Skeletal muscle tissue (tissue), 4 donors: Measurements from ENCODE around the gene KLF11. TPM values are rescaled to one million over a fixed set of nuclear protein-coding genes. Genes with fewer than 3 reads are reported as not detected.

Experiments used
- H3K27ac ChIP-seq: one replicate; pipeline ENCODE4 v1.7.0; 2013; ENCODE audit warnings: mild to moderate bottlenecking, low read depth, low read length, inconsistent platforms
- H3K27me3 ChIP-seq, 3 donors: one replicate each; pipeline ENCODE4 v1.7.0; 2013; ENCODE audit warnings: low read length in 3 of 3; ENCODE audit not compliant: control insufficient read depth in 3 of 3, insufficient read depth in 3 of 3
- H3K36me3 ChIP-seq, 3 donors: one replicate each; pipeline ENCODE4 v1.7.0; 2013; ENCODE audit warnings: low read length in 3 of 3; ENCODE audit not compliant: control insufficient read depth in 3 of 3, insufficient read depth in 3 of 3
- H3K4me1 ChIP-seq, 3 donors: one replicate each; pipeline ENCODE4 v1.7.0; 2013; ENCODE audit warnings: low read length in 3 of 3, mild to moderate bottlenecking in 3 of 3; ENCODE audit not compliant: control insufficient read depth in 3 of 3, insufficient read depth in 3 of 3
- H3K4me3 ChIP-seq, 3 donors: one replicate each; pipeline ENCODE4 v1.7.0; 2013; ENCODE audit warnings: low read length in 3 of 3
- H3K9ac ChIP-seq, 3 donors: one replicate each; pipeline ENCODE4 v1.7.0; 2013; ENCODE audit warnings: low read length in 3 of 3, mild to moderate bottlenecking in 3 of 3, moderate library complexity in 2 of 3, low read depth in 1 of 3
- H3K9me3 ChIP-seq, 3 donors: one replicate each; pipeline ENCODE4 v1.7.0; 2013; ENCODE audit warnings: low read length in 3 of 3; ENCODE audit not compliant: control insufficient read depth in 3 of 3
- total RNA-seq: library from RNA; depleted of rRNA; stranded (reverse); fragments of >200 nt; gene quantifications from one replicate; pipeline ENCODE4 v1.2.3, GENCODE V29; 2014
- donor health status: Osteomylitis.

KLF11 gene
- total RNA-seq, 1 donor from 2014 or later = 11.5 TPM

DNA sequence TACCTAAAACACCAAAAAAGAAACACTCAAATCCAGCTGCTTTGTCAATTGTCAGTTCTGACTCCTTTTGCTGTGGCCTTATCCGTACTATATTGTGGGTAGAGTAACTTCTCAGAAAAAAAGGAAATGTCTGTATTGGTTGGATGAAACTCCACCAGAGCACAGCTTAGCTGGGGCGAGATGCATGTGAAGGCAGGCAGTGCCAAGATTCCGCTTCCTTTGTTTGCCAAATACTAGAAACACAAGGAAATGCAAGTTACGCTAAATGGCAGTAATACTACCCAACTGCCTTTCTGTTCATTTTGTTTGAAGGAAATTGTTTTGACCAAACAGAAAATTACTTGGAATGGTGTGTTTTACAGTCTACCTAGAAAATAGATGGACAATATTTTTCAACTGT is 10.0 kb downstream of the KLF11 start:
- Histone ChIP-seq H3K4me3 (no peak overlapping the region), H3K4me1 (peaks cover 18 to 20% (median 20%) of the 10 kb centered on the region in 3 donors), H3K27me3 (peaks cover 0 to 4% (median 0%) of the 10 kb centered on the region in 3 donors), H3K36me3 (peaks cover 20 to 34% (median 21%) of the 10 kb centered on the region in 3 donors), H3K9ac (peak overlapping the region in 1 of 3 donors; percentile 7), H3K9me3 (no peaks in the 10 kb centered on the region), H3K27ac (no peak overlapping the region)

DNA sequence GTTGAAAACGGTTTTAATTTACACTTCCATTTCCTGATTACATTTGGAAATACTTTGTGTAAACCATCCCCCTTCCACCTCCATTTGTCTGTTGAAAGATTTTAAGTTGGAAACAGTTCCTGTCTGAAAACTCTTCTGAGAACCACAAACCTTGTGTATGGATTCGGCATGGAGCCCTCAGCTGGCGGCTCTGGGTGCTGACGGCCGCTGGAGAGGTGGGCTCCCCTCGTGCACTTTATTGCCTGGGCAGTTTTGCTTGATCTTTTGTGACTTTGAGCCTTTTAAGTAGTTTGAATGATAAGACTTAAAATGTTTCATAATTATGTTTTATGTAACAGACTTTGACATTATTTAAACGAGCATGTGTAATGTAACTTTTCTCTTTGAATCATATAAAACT is 11.1 kb downstream of the KLF11 start:
- H3K27ac ChIP-seq = no peak overlapping the region
- no peaks in the 10 kb centered on the region for H3K9me3 ChIP-seq
- no peak overlapping the region for H3K4me3 ChIP-seq
- no peak overlapping the region for H3K9ac ChIP-seq
- H3K27me3 ChIP-seq = peaks cover 0 to 4% (median 0%) of the 10 kb centered on the region in 3 donors
- H3K36me3 ChIP-seq = peaks cover 17 to 27% (median 19%) of the 10 kb centered on the region in 3 donors
- peaks cover 13 to 18% (median 14%) of the 10 kb centered on the region in 3 donors for H3K4me1 ChIP-seq

DNA sequence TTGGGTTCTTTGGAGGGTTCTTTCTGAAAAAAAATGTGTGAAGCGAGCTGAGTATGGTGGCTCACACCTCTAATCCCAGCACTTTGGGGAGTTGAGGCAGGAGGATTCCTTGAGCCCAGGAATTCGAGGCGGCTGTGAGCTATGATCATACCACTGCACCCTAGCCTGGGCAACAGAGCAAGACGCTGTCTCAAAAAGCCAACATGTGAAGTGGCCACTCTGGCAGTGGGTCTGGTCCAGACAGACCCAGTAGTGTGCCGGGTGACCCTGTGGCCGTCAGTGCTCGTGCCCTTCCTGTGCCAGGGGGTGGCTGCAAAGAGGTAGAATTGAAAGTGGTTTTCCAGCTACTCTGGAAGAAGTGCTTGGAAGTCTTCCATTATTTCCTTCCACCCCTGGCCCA is 11.6 kb downstream of the KLF11 start:
- peaks cover 0 to 4% (median 0%) of the 10 kb centered on the region in 3 donors for H3K27me3 ChIP-seq
- H3K27ac ChIP-seq = no peak overlapping the region
- H3K9me3 ChIP-seq = no peaks in the 10 kb centered on the region
- no peak overlapping the region for H3K9ac ChIP-seq
- peaks cover 13 to 18% (median 13%) of the 10 kb centered on the region in 3 donors for H3K4me1 ChIP-seq
- H3K36me3 ChIP-seq = peaks cover 17 to 24% (median 19%) of the 10 kb centered on the region in 3 donors
- H3K4me3 ChIP-seq = no peak overlapping the region

DNA sequence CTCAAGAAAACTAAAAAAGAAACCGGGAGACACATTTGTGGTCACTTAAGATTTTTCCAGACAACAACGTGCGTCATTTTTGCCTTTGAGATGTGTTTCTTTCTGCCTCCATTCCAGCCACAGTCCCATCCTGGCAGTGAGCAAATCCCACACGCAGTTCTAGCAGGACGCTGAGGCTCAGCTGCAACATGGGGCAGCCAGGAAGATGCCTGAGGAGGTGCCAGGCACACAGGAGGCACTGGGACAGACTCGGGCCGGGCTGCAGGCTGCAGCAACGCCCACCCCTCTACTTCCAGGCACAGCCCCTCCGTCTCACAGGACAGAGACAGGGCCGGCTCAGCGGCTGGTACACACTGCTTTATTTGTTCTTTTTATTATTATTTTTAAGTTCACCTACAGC is 13.1 kb downstream of the KLF11 start:
- Histone ChIP-seq H3K27me3 (peaks cover 0 to 4% (median 0%) of the 10 kb centered on the region in 3 donors), H3K4me3 (no peak overlapping the region), H3K4me1 (peaks cover 21 to 24% (median 22%) of the 10 kb centered on the region in 3 donors), H3K27ac (no peak overlapping the region), H3K9ac (no peak overlapping the region), H3K9me3 (no peaks in the 10 kb centered on the region), H3K36me3 (peaks cover 17 to 24% (median 19%) of the 10 kb centered on the region in 3 donors)

DNA sequence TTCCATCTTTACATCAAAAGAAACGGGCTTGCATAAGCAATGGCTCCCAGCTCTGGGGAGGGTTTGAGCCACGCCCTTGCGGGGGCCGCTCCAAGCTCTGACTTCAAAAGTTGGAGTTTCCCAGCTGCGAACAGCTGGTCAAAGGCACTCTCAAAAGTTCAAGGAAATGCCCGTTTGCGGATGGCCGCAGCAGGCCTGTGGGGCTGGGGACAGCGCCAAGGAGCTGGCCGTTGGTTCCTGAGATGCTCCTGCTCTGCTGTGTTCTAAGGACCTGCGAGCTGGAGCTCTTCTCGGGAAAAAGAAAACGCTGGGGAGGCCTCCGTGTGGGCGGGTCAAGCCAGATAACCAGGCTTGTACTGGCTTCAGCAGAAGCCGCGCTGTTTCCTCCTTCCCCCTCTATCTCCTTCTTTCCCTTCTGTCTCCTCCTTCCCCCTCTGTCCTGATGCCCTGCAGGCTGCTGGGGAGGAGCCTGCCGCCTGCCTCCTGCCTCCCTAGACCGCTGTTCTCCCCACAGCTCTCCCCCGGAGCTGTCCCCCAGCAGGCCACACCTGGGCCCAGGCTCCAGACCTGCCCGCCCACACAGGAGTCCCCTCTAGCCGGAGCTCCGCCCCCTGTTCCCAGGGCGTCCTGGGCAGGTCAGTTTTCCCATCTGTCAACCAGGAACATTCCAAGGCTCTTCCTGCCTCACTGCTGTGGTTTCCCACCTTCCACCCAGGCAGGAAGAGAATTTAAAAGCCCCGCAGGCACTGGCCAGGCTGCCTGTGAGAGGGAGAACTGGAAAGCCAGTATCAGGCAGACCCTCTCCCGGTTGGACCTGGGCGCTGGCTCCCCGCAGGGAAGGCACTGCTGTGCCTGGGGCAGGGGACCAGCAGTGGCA is 14.1 kb downstream of the KLF11 start:
- H3K4me3 ChIP-seq = peak overlapping the region in 1 of 3 donors; percentile 14
- H3K4me1 ChIP-seq = peaks cover 21 to 24% (median 22%) of the 10 kb centered on the region in 3 donors
- H3K27ac ChIP-seq = no peak overlapping the region
- H3K36me3 ChIP-seq = peaks cover 13 to 21% (median 19%) of the 10 kb centered on the region in 3 donors
- H3K9ac ChIP-seq = peak overlapping the region in 1 of 3 donors; percentile 16
- no peaks in the 10 kb centered on the region for H3K9me3 ChIP-seq
- peaks cover 0 to 4% (median 0%) of the 10 kb centered on the region in 3 donors for H3K27me3 ChIP-seq

DNA sequence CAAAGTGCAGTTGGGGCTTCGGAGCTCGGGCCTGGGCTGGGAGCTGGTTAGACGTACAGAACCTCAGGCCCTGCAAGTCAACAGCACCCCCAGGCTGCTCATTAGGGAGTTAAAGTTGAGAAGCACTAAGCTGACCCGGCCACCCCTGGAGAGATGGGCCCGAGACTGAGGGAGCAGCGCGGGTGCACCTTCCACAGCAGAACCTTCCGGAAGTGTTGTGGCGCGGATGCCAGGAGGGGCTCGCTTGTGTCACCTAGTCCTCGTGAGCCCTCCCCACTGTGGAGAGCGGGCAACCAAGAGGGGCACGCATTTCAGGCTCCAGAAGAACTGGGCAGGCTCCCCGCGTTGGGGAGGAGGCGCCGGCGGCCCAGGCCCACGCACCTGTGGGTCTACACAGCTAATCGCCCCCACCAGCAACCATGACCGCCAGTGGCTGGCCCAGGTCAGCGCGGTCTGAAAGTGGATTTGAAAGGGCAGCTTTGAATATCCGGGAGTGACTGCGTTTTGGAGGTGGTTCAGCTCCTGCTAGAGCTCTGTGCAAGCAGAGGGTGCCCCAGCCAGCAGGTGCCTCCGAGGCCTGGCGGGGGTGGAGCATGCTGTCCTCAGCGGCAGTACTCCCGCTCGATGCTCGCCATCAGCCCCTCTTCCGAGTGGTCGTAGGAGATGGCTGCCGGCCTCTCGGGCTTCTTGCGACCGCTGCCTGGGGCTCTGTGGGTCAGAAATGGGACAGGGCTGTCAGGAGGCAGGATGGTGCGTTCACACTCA is 15.1 kb downstream of the KLF11 start:
- Histone ChIP-seq H3K9ac (no peak overlapping the region), H3K4me1 (peaks cover 17 to 21% (median 21%) of the 10 kb centered on the region in 3 donors), H3K4me3 (no peak overlapping the region), H3K36me3 (peaks cover 7 to 13% (median 13%) of the 10 kb centered on the region in 3 donors), H3K27me3 (peaks cover 0 to 4% (median 0%) of the 10 kb centered on the region in 3 donors), H3K27ac (no peak overlapping the region), H3K9me3 (no peaks in the 10 kb centered on the region)

DNA sequence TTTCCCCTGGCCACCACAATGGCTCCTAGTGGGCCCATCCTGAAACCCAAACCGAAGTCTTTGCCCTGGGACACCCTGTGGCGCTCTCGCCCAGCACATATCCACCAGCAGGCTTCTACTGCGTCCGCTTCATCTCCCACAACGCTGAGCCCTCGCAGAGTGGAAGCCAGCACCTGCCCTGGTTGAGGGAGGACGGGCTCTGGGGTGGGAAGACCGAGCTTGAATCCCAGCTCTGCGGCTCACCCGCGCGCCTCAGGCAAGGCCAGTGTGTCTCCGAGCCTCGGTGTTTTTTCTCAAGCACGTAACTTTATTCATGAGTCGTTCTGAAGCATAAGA is 15.6 kb downstream of the KLF11 start:
- H3K4me1 ChIP-seq = peaks cover 15 to 21% (median 20%) of the 10 kb centered on the region in 3 donors

DNA sequence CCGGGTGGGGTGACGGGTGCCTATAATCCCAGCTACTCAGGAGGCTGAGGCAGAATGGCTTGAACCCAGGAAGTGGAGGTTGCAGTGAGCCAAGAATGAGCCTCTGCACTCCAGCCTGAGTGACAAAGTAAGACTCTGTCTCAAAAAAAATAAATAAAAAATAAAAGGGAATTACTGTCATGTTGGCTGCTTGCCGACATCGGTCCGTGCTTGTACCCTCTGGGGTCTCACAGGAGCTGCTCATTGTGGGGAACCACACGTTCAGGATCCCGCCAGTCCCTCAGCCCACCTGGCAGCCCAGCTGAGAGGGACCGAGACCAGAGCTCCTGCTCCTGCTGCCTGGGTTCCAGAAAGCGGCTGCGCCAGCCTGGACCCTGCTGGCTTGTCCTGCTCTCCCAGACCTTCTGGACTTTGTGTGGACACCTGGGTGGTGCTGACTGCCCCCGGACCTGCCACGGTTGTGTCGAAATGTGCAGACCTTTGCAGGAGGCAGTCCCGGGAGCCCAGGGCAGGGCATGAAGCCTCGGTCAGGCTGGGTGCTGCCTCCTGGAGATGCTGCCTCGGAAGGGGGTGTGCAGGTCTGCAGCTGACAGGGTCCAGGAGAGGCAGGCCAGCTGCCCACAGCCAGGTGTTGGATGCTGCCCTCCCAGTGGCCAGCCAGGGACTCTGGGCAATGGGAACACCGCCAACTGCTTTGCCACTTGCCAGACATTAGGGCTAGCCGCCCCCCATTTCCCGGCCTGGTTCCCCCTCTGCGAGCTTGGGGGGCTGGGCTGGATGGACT is 16.4 kb downstream of the KLF11 start:
- H3K4me3 ChIP-seq = peak overlapping the region in 1 of 3 donors; percentile 36
- peaks cover 0 to 4% (median 0%) of the 10 kb centered on the region in 3 donors for H3K27me3 ChIP-seq
- H3K4me1 ChIP-seq = peaks cover 15 to 21% (median 20%) of the 10 kb centered on the region in 3 donors
- H3K9ac ChIP-seq = no peak overlapping the region
- H3K27ac ChIP-seq = no peak overlapping the region
- H3K36me3 ChIP-seq = peaks cover 3 to 5% (median 5%) of the 10 kb centered on the region in 3 donors
- no peaks in the 10 kb centered on the region for H3K9me3 ChIP-seq

More for the DNA sequence above, 15.6 kb downstream of the KLF11 start:
- Histone ChIP-seq H3K9ac (no peak overlapping the region), H3K27ac (no peak overlapping the region), H3K9me3 (no peaks in the 10 kb centered on the region), H3K36me3 (peaks cover 6 to 9% (median 8%) of the 10 kb centered on the region in 3 donors), H3K4me3 (no peak overlapping the region), H3K27me3 (peaks cover 0 to 4% (median 0%) of the 10 kb centered on the region in 3 donors)

DNA sequence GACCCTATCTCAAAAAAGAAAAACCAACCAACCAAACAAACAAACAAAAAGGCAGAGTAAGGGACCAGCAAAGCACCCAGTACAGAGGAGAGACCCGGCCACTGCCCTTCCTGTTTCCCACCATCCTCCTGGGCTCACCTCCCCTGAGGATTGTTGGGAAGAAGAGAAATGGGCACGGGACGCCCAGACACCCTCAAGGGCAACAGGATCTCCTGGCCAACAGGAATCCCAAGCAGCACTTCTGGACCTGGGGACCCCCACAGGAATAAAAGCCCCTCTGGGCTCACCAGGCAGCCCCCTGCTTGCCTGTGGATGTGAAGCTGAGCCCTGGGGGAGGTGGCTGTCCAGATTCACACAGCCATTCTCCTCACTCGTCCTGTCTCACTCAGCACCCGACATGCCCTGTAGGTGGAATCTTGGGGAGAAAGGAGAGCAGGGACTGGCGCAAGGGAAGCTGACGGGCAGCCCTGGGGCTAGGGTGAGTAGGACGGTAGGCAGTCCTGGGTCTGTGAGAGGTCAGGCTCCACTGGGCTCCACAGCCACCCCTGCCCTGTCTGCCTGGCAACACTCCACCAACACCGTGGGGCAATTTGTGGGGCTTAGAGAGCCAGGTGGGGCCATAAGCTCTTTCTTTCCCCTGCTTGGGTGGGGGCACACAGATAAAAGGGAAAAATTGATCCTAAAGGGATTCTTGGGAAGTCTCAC is 18.0 kb downstream of the KLF11 start:
- Histone ChIP-seq H3K4me1 (peaks cover 15 to 21% (median 20%) of the 10 kb centered on the region in 3 donors), H3K9ac (no peak overlapping the region), H3K27ac (no peak overlapping the region), H3K4me3 (no peak overlapping the region), H3K36me3 (no peaks in the 10 kb centered on the region), H3K27me3 (peaks cover 0 to 4% (median 0%) of the 10 kb centered on the region in 3 donors), H3K9me3 (no peaks in the 10 kb centered on the region)
